HG03045 (cell line): ENCODE data around the gene CHI3L1.

Source experiments
- ATAC-seq: cut with Tn5 transposase; IDR thresholded peaks from one replicate; pipeline ENCODE4 v1.9.1; 2021; ENCODE audit warnings: mild to moderate bottlenecking, moderate library complexity; ENCODE audit not compliant: unreplicated experiment

The CHI3L1 gene

GRCh38 chr1:203206129-203206687 is 19.7 kb upstream of the CHI3L1 start:
- ATAC-seq: no peak

DNA sequence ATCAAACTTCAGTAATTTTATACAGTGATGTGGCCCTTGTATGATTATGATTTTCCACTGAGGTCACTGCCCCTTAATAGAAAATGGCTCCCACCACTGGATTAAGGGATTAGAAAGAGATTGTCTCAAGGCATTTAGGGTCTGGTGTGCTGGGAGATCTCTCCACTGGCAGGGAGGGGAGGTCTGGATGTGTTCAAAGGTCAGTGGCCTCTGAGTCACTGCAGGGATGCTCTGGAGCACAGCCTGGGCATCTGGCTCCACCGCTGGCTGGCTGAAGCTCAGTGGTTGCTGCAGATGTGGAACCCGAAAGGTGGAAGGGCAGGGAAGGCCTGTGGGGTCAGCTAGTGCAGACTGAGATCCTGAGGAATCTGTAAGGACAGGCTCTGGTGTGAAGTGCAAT is 18.3 kb upstream of the CHI3L1 start:
- no peak for ATAC-seq

DNA sequence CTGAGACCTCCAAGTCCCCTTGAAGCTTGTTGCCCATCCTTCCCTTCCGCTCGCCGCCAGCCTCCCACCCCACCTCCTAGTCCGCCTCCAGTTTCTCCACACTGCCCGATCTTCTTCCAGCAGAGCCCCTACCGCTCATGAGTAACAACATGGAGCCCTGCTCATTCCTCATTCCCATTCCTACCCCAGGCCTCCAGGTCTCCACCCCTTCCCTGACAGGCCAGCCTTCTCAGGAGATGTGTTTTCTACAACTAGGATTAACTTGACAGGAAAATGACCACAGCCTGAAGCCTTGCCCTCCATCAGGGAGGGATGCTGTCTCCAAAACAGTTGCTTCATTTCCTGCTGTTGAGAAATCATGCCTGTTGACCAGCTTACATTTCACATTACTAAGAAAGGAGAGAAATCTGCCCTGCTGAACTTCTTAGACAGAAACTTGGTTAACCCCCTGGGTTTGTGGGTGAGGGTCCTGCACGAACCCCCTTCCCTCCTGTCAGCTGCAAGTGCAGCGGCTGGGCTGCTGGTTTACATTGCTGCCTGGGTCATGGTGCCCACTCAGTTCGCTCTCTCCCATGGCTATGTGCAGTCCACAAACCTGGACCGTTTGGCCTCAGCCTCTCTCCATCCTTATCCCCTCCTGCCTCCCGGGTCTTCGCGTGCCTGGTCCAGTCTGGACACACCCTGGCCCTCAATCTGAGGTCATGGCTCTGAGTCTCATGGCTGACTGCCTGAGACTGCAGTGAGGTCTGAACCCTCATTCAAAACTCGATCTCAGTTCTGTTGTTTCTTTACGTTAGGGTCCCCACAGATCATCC is 16.1 kb upstream of the CHI3L1 start:
- no peak for ATAC-seq

GRCh38 chr1:203201516-203202205 is 15.2 kb upstream of the CHI3L1 start:
- no peak for ATAC-seq

GRCh38 chr1:203200916-203201315 is 14.4 kb upstream of the CHI3L1 start:
- no peak for ATAC-seq

DNA sequence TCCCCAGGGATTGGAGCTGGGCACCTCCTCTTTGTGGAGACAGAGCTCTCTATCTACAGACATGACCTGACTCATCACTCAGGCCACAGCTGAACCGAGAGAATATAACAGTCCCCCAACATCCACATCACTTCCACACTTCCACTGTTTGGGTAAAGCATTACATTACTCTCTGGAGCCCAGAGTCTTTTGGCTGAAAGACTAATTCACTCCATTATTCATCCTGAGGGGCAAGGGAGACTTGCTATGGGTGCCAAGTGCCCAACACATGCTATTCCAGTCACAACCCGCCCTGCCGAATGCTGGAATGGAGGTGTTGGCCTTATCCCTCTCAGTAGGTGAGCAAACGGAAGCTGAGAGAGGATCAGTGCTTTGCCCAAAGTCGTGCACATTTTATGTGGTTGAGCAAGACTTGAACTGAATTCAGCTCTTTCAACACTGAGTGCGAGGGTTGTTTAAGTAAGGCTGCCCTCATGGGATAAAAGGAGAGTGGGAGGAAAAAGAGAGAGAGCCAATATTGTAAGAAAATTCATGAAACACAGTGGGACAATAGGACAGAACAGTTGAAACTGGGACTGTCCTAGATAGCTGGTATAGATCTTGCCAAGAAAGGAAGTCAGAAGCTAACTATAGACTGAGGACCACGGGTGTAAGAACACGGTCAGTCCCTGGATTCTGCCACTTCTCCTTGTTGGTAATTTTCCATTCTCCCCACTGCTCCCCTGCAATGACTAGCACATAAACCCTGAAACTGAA is 13.5 kb upstream of the CHI3L1 start:
- ATAC-seq: no peak

GRCh38 chr1:203199481-203199815 is 12.9 kb upstream of the CHI3L1 start:
- ATAC-seq: no peak

DNA sequence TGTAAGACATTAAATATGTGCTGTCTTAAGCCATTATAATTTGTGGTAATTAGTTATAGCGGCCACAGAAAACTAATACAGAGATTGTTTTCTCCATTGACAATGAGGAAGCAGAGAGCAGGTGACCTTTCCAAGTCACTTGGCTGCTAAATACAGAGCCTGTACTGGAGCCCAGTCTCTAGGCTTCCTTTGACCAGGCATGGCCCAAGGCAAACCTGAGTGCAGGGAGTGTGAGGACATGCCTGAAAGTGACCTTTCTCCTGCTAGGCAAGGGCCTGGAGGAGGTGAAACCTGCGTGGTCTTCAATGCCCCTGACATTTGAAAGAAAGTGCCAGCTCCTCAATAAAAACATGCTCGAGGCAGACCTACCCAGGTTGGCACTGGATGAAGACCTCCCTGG is 12.5 kb upstream of the CHI3L1 start:
- no peak for ATAC-seq

- ATAC-seq: no peak
Observed at GRCh38 chr1:203197625-203198024, 11.1 kb upstream of the CHI3L1 start.

- no peak for ATAC-seq
Observed at GRCh38 chr1:203196371-203196770, 9.9 kb upstream of the CHI3L1 start.

DNA sequence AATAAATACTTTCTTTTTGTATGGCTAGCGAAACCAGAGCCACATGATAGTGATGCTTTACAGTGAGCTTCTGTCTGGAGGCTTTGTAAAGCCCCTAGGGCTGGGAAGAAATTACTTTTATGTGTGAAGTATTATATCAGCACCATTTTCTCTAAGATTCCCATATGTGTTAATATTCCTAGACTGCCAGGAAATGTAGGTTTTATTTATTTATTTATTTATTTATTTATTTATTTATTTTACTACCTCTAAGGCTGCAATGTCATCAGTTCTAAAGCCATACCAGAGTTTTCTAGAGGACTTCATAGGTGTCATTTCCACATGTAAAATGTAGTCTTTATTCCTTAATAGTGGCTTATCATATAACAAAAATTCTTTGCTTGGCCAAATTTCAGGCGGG is 4.4 kb upstream of the CHI3L1 start:
- ATAC-seq: no peak

DNA sequence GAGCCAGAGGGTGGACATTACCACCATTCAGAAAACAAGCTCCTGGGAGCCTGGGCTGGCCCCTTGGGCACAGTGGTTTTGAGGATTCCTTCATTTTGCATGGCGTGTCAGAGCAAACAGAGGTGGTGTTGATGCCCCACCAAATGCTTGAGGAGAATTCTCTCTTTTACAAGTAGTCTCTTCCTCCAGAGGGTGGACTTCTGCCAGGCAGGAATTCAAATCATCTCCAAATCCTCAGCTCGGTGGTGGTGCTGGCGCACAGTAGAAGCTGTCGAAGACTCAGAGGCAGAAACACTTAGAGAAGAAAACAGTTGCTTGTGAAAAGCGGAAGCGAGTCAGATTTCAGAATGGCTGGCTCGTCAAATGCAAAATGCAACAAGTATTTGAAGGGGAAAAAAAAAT is 3.4 kb upstream of the CHI3L1 start:
- ATAC-seq: no peak

GRCh38 chr1:203188686-203189232 is 2.3 kb upstream of the CHI3L1 start:
- no peak for ATAC-seq

DNA sequence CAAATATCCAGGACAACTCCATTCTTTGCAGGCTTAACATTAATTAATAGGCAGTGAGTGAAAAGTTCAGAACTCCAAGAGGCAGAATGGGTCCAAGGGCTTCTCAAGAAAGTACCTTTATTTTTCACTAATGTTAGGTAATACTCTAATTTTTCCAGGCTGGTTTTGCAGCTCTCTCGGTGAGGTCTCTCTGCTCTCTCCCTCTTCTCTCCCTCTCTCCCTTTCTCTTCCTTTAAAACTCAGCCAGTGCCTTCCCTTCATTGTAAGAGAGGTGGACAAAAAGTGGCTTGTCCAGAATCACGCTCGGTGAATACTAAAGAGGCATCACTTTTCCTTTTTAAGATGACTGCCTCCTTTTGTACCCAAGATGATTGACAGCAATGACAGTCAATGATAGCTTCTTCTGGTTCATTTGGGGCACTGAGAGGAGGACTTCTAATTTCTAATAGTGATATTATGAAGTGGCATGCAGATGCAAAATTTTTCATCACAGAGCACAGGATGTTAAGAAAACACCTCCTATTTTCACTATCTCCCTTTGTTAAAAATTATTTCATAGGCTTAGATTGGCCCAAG is 1.3 kb upstream of the CHI3L1 start:
- no peak for ATAC-seq

DNA sequence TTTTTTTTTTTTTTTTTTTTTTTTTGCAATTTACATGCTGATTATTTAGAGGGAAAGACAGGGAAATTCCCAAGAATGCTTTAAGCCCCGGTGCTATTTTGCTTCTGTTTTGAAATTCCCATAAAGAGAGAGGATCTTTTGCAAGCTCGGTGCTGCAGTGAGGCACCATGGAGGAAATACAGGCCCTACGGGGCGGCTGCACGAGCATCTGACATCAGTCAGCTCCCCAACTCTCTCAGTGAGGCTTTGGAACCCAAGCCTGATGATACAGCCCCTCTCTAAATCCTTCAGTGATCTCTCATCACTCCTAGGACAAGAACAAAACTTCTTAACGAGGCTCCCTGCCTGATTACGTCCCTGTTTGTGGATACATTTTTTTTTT is 791 bp upstream of the CHI3L1 start:
- ATAC-seq: no peak

DNA sequence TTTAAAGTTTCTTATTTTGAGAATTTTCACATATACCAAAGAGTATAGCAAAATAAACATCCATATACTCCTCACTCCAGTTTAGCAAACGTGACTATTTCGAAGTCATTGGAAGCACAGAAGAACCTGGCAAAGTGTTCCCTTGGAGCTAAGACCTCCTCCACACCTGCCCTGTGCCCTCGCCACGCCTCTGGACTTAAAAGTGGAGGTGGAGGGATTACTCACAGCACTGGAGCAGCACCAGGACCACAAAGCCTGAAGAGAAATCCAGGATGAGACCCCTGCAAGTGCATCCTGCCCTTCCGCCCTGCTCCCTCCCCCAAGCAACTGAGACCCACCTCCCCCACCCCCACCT is 436 bp downstream of the CHI3L1 start:
- no peak for ATAC-seq

GRCh38 chr1:203185585-203185984 is 919 bp downstream of the CHI3L1 start:
- no peak for ATAC-seq

GRCh38 chr1:203185061-203185461 is 1.4 kb downstream of the CHI3L1 start:
- ATAC-seq: no peak

DNA sequence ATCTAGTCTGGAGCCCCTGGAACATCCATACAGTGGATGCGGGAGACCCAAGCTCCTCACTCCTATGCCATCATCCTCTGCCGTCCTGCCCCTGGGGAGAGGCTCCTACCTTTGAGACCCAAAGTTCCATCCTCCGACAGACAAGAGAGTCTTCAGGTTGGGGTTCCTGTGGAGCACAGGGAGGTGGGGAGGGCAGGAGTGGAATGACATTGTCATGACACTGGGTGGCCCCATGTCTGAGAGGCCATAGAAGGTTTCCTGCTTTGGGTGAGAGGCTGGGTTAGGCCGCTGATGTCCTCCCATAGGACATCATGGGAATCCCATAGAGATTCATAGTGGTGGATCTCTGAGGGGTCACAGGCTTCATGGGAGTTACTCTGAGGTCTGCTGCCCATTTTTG is 2.0 kb downstream of the CHI3L1 start:
- ATAC-seq: no peak

DNA sequence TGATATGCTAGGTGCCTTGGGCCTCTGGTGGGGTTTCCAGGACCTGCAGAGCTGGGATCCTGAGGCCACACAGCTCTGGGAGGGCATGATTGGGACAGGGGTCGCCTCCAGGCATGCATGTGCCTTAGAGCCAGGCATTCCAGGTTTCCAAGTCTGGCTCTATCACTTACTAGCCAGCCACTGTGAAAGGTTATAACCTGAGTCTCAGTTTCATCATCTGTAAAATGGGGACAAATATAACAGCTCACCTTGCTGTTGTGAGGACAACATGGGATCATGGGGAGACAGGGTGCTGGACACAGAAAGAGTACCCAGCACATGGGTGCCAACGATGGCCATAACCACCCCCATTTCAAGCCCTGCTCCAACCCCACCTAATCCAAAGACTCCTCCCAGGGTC is 2.7 kb downstream of the CHI3L1 start:
- ATAC-seq: no peak

DNA sequence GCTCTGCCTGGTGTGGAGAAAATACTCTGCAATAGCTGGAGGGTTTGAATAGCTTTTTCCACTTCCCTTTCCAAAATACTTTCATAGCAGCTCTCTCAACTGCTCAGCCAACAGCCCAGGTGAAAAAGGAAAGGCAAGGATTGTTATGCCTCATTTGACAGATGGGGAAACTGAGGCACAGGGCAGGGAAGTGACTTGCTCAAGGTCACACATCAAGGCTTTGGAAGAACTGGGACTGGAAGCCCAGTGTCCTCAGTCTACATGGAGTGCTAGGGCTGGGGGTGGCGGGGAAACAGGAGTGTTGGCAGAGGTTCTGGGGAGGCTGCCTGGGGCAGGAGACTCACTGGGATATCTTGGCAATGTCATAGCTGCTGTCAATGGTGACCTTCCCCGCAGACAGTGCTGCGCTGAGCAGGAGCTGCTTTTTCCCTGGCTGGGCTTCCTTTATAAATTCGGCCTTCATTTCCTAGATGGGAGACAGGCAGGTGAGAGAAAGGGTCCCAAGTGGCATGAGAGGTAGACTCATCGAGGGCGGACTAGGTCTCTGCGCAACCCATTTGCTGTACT is 4.0 kb downstream of the CHI3L1 start:
- ATAC-seq: no peak
